GM12874 (cell line): ENCODE results near the gene GRID2.

Source experiments
- TF ChIP-seq, protein P1 (sequence below): IDR thresholded peaks from 2 replicates; pipeline ENCODE4 v1.5.1; 2011; ENCODE audit warnings: low read depth, mild to moderate bottlenecking, control low read depth, low read length, moderate library complexity; ENCODE audit not compliant: insufficient read depth

GRID2 gene

DNA sequence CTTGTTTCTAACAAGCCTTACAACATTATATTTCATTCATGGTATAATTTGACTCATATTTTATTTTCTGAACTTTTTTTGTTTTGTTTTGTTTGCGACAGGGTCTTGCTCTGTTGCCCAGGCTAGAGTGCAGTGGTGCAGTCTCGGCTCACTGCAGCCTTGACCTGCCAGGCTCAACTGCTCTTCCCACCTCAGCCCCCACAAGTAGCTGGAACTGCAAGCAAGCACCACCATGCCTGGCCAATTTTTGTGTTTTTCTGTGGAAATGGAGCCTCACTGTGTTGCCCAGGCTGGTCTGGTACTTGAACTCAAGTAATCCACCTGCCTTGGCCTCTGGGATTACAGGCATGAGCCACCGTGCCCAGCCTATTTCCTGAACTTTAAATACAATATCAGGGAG is 42.5 kb downstream of the GRID2 start:
- TF ChIP-seq, protein P1, sequence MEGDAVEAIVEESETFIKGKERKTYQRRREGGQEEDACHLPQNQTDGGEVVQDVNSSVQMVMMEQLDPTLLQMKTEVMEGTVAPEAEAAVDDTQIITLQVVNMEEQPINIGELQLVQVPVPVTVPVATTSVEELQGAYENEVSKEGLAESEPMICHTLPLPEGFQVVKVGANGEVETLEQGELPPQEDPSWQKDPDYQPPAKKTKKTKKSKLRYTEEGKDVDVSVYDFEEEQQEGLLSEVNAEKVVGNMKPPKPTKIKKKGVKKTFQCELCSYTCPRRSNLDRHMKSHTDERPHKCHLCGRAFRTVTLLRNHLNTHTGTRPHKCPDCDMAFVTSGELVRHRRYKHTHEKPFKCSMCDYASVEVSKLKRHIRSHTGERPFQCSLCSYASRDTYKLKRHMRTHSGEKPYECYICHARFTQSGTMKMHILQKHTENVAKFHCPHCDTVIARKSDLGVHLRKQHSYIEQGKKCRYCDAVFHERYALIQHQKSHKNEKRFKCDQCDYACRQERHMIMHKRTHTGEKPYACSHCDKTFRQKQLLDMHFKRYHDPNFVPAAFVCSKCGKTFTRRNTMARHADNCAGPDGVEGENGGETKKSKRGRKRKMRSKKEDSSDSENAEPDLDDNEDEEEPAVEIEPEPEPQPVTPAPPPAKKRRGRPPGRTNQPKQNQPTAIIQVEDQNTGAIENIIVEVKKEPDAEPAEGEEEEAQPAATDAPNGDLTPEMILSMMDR = no peak

DNA sequence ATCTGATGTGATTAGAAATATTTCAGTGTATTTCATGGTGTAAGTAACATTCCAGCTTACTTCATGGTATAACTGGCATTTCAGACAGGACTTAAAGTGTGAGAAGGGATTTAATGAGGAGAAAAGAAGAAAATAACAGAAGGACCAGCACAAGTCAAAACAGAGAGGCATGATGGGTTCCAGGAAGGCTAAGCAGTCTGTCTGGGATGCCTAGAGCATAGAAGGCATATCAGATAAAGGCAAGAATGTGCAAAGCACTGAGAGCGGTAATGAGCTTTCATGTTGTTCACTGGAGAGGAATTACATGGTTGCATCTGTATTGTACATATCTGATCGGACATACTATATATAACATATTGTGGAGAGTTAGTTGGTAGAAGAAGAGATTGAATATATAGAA is 54.2 kb downstream of the GRID2 start:
- TF ChIP-seq, protein P1 = no peak

DNA sequence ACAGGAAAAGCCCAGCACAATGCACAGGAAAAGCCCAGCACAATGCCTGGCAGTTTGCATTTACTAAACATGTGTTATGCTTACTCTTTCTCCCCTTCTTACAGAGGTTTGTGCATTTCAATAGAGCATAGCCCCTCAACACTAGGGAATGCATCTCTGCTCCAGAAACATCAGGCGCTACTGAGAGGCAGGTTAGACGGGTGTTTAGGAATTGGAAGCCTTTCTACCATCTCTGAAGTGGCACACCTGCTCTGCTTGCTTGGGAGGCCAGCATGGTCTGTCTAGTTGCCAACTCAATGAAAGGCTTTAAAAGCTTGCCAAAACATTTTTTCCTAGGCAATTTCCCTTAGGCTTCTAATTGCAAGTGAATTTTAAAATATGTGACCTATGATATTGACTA is 55.7 kb downstream of the GRID2 start:
- TF ChIP-seq, protein P1 = no peak

DNA sequence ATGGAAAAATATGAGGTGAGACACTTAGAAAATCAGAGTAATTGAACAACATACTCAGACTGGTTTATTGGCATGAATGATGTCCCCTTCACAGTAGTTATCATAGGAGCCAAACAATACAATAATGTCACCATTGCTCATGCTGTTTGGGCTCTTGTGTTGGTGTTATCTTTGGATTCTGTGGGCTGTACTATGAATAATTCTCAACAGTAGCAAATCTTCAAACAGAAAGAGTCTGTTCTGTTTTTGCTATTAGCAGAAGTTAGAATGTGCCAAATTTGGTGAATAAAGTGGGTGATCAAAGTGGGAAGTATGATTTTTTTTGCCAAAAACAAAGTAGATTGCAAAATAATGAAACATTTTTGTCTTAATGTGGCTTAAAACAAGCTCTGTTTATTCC is 58.3 kb downstream of the GRID2 start:
- TF ChIP-seq, protein P1 = no peak

DNA sequence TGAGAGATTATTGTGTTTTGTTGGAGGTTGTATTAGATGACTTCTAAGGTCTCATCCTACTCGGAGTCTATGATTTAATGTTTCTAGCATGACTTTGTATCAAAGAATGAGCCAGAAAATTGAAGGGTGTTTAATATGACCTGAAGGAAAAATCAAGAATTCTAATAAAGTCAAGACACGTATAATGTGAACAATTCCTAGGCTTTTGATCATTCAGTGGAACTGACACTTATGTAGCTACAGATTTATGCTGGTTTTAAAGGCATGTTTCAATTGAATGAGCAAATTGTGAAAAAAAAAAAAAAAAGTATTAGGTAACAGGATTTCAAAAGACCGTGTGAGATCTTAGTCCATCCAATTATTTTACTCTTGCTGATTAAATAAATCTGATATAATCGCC is 64.9 kb downstream of the GRID2 start:
- TF ChIP-seq, protein P1 = no peak

DNA sequence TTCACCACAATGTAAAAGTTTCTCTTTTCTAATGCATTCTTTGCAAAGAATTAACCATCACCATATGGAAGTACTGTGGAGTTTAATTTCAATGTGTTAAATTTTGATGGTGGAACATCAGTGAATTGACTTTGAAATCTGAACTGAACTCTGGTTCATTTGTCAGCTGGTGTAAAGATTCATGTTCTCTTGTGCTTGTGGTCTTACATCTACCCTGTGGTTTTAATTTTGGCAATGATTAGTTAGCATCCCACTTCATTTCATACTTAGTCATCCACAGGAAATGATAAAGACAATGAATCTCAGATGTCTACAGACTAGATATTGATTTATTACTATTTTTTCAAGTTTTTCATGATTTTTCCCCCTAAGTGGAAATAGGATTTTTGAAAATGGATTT is 77.8 kb downstream of the GRID2 start:
- TF ChIP-seq, protein P1 = no peak

DNA sequence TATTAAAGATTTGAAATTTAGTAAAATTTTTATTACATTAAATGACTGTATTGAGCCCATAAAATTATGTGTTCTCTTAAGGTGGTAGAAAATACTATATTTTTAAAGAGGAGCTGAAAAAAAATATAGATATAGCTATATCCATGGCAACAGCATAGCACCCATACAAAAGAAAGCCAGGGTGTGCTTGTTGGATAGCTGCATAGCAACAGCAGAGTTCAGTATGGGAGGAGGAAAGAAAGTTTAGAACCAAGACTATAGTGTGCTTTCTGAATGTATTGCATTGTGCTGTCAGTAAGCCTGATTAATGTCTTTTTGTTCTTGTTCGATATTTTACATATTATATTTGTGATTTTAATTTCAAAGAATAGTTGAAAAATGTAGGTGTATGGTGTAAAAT is 78.4 kb downstream of the GRID2 start:
- TF ChIP-seq, protein P1 = no peak

DNA sequence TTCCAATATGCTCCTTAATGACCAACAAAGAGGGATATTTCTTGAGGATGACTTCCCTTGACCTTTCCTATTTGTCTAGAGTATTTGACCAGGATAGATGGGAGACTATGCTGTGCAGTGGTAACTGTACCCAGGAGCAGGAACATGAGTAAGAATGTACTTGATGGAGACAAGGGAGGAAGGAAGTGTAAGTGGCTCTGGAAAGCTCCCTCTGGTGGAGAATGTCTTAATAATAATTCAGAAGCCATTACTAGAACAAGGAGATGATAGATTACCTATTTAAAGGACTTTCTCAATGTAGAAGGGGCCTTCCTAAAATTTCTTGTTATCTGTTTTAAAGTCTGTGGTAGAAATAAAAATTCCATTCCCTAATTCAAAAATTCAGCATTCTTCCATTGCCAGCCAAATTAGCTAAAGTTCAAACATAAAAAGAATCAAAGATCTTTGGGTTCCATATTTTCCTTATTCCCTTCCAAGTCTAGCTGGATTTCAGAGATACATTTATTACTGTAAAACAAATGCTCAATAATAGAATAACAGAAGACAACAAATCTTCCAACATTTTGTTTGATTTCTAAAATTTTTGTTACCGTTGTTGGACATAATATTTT is 83.8 kb downstream of the GRID2 start:
- TF ChIP-seq, protein P1 = peak; percentile 39; the same call in 1 of the 2 replicates
